ENCODE data around the gene TRIM8.

The TRIM8 gene
- total RNA-seq: 71.3 reads per million, percentile 76 among the genes with 10 or more reads in this experiment

GRCh38 chr10:102644066-102644645 lies at the start of gene TRIM8:
Gene TRIM8 (plus strand): TSS chr10:102644479. CDS start chr10:102644618, 139 bp downstream.
- peak; percentile 42 for DNase-seq

DNA sequence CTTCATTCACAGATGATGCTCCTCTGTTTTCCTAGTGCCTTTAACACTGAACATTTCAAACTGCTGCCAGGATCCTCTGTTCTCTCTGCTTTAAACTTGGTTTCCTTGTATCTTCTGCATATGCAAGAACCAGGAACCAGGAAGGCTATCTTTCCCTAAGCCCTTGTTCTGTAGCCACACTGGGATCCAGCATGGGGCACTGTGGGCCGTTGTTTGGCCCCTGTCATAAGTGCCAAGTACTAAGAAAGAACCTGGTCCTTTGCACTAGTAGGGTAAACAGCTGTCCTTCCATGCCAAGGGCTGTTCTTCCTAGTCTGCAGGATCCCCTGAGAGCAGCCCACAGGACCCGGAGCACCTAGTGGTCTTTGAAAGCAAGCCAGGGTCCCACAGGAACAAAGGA lies 49.0 kb upstream of the TRIM8 start:
- DNase-seq: no peak

GRCh38 chr10:102595897-102596296 lies 48.4 kb upstream of the TRIM8 start:
- no peak for DNase-seq

DNA sequence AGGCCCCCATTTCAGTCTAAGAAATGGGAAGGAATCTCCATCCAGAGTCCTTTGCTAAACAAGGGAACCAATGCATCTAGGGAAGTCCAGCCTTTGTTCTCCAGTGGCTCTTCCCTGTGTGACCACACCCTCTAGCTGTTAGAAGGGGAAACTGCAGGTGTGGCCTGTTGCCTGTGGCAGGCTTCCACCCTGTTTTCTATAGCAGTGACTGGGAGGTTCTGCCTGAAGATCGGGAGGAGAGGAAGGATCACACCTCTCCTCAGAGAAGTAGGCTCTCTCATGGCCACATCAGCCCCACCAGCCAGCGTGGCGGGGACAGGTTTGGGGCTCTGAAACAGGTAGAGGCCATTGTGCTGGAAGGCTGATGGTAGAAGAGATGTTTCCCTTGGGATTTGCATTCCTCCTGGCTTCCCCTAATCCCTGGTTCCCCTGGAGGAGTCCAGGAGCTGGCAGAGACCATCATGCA lies 47.7 kb upstream of the TRIM8 start:
- no peak for DNase-seq

DNA sequence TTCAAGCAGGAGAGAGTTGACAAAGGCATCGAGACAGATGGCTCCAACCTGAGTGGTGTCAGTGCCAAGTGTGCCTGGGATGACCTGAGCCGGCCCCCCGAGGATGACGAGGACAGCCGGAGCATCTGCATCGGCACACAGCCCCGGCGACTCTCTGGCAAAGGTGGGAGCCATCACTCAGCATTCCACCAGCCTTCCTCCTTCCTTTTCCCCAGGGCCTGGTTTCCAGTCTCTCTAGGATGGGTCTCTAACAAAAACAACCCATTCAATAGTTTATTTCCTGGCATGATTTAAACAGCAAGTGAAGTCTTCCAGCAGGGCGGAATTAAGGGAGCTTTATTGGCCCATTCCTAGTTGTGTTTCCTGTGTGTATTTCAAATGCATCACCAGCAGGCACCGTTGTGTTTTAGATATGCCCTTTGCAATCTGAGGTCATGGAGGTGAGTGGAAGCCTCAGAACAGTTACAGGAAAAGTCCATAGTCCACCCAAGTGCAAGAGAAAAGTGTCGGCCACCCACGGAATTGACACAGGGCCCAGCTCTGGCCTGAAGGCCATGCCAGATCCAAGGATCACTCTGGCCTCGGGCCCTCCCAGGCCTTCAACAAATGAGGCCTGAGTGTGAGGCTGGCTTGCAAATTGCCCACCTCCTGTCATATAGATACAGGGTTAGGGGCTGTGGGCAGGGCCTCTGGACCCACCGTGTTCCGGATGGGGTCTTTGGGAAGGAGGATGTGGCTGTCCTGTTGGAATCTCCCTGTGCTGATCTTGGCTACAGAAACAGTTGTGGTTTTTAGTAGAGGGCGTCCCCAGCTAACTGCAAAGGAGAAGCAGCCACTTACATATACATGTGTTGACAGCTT lies 46.9 kb upstream of the TRIM8 start:
- DNase-seq: no peak

- no peak for DNase-seq
Measured at GRCh38 chr10:102598243-102598642, 46.0 kb upstream of the TRIM8 start.

- no peak for DNase-seq
Measured at GRCh38 chr10:102599565-102600327, 44.5 kb upstream of the TRIM8 start.

DNA sequence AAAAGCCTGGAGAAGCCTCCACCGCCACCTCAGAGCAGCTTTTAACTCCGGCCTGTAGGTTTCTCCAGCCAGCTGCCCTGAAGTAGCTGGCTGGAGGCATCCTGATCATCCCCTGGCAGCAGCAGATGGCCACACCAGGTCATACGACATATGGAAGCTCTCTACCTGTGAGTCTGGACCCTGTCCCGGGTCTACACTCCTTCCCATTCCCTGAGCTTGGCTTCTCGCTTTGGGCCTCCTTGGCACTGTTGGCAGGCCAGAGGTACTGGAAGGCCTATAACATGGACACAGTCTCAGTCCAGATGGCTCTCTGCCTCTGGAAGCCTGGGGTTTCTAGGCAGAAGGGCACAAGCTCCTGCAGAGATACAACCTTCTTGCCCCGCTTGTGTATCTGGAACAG lies 43.5 kb upstream of the TRIM8 start:
- no peak for DNase-seq

DNA sequence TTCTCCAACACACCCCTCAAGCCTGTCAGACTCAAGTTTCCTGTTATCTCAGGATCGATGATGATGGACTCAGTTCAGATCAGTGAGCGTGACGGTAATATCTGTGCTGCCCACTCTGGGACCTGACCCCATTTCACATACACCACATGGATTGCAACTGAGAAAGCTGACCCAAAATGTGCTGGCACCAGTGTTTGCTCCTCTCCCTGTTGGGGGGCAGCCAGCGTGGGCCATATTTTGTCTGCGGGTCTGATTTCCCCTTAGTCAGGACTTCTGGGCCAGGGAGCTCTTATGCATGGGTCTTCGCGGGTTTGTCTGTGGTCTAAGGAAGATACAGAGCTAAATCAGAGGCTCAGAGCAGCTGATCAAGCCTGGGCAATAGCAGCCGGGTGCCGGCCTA lies 42.6 kb upstream of the TRIM8 start:
- DNase-seq: no peak

GRCh38 chr10:102602272-102603045 lies 41.8 kb upstream of the TRIM8 start:
- no peak for DNase-seq

GRCh38 chr10:102603946-102604345 lies 40.3 kb upstream of the TRIM8 start:
- no peak for DNase-seq

DNA sequence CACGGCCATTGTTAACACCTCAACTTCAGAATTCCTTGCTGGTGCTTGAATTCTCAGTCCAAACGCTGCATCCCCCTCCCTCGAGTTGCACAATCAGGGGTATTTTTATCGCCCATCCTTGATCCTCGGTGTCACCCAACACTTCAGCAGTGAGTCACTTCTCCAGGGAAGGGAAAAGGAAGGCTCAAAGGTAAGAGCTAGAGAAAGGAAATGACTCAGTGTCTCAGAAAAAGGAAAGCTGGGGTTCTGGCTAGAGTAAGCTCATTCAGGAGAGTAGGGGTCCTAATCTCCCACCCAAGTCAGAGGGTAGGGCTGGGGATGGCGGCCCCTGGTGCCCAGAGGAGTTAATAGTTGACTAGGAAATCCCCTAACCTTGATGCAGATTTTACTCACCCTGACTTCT lies 39.8 kb upstream of the TRIM8 start:
- no peak for DNase-seq

GRCh38 chr10:102605712-102606111 lies 38.6 kb upstream of the TRIM8 start:
- no peak for DNase-seq

DNA sequence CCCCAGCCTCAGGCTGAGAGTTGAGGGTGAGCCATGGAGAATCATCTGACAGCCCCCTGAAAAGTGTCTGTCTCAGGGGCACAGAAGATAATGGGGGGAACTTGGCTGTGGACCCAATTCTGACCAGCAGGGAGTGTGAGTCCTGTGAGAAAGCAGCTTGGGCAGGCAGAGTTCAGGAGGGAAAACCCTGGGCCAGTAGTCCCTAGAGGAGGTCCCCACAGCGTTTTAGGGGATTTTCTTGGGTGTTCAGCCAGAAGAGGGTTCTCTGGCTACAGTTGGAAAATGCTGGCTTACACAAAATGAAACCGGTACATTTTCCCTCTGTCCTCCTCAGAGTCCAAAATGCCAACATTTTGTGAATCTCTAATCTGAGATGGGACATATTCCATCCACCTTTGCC lies 35.8 kb upstream of the TRIM8 start:
- DNase-seq: no peak

DNA sequence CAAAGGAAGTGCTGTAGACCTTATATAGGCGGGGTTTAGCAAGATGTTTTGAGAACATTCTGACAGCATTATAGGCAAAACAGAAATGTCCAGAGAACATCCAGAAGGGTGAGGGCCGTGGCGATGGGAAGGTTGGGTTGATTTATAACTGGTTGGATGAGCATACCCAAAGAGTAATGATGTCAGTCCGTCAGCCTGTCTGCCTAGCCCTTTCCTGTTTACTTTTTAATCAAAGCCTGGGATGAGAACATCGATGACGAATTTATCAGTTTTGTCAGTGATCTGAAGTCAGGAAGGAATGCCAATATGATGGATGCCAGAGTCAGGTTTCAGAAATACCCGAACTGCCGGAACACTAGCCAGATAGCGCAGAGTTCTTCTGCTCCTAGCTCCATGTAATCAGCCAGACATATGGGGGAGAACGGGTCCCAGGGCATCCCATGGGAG lies 33.8 kb upstream of the TRIM8 start:
- no peak for DNase-seq

DNA sequence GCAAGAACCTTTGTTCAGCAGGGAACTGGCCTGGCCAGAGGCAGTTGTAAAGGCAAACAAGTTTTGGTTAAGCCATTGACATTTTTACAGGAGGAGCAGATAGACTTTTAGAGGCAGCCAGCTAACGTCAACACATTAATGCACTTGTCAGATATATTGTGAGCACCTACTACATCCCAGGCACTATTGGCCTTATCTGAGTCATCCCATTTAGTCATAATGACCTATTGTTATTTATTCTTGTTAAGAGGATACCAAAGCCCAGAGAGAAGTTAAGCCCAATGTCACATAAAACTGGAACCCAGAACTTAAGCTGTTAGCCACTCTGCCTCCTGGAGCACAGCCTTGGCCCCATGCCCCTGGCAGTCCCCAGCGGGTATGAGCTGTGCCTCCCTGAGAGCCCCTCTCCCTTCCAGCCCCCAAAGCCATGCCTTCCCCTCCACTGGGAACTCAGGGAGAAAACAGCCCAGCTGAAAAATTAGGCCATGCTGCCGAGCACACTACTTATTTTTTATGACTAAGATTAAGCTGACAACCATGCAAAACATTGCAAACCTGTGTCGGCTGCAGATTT lies 32.7 kb upstream of the TRIM8 start:
- no peak for DNase-seq

- DNase-seq: peak; percentile 54
Measured at GRCh38 chr10:102612964-102613275, 31.4 kb upstream of the TRIM8 start.

DNA sequence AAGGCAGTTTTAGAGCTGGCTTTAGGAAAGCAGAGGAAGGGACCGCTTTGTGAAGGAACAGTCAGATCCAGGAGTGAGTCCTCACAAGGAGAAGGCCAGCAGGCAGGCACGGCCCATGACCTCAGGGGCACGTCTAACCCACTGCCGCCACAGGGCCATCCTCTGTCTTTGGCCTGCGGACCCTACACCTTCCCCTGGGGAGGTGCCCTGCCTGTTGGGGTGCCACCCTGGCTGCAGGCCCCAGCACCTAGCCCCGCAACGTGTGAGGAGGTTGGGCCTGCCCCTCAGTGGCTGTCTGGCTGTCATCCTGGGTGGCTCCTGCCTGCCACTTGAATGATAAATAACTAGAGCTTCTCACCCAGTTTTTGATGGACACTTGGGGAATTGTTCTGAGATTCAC lies 31.0 kb upstream of the TRIM8 start:
- DNase-seq: peak; percentile 34

DNA sequence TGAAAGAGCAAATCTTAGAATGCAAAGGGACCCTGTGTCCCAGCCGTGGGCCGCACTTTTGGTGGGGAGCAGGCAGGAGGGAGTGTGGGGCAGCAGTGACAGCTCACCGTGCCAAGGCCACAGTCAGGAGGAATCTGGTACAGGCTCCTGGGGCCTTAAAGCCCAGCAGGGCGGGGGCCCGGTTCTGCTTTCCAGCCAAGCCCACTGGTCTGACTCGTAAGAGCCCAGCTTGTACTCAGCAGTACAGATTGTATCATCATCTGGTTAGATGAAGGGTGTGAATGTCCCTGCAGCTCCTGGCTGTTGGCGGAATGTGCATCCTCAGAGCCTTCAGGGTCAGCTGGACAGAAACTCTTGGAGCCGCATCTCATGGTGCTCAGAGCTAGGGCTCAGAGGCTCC lies 30.5 kb upstream of the TRIM8 start:
- DNase-seq: no peak

DNA sequence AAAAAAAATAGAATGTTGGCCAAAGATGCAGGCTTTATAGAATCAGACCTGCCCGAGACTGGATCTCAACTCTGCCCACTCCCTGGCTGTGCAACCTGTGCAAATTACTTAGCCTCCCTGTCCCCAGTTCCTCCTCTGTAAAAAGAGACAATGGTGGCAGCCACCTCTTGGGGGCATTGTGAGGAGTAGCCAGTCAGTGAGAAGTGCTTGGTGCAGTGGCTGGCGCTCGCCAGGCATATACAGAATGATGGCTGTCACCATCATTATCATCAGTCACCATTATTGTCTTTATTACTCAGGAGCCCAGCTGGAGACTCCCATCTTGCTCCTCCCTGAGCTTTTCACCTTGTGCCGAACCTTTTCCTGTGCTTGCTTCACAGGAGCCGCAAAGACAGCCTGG lies 29.4 kb upstream of the TRIM8 start:
- DNase-seq: no peak

DNA sequence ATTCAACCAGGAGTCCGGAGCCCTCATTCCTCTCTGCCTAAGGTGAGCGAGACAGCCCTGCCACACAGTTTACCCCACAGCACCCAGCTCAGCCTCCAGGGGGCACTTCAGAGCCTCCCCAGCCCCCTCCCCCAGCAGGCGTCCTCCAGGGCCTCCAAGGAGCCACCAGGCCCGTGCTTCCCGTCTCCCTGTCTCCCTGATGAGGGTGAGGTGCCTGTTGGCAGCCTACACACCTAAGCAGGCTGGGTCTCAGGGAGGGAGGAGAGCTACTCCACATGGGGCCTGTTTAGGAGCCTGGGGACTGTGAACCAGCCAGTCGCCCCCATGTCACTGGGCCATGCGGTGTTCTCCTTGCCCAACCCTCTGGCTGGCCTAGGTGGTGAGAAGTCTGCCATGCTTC lies 28.9 kb upstream of the TRIM8 start:
- DNase-seq: no peak

GRCh38 chr10:102616066-102616770 lies 28.1 kb upstream of the TRIM8 start:
- no peak for DNase-seq

Measured in effector CD4-positive, alpha-beta T cell (primary cell).